ENCODE measurements around the gene RPS6KL1.

RPS6KL1 gene

GRCh38 chr14:74922752-74923401 is at the start of gene RPS6KL1:
Gene RPS6KL1, minus strand, starts transcription at chr14:74923260. Its CDS starts 1,719 bp downstream, at chr14:74921541.
- DNase-seq = peak; percentile 75

- no peak for DNase-seq
Measured at GRCh38 chr14:74968811-74969210, 45.8 kb upstream of the RPS6KL1 start.

- DNase-seq = no peak
Measured at GRCh38 chr14:74965486-74966153, 42.6 kb upstream of the RPS6KL1 start.

- no peak for DNase-seq
Measured at GRCh38 chr14:74964787-74965485, 41.9 kb upstream of the RPS6KL1 start.

- DNase-seq = no peak
Measured at GRCh38 chr14:74963705-74964271, 40.7 kb upstream of the RPS6KL1 start.

- no peak for DNase-seq
Measured at GRCh38 chr14:74963178-74963704, 40.2 kb upstream of the RPS6KL1 start.

- no peak for DNase-seq
Measured at GRCh38 chr14:74962493-74962892, 39.4 kb upstream of the RPS6KL1 start.

GRCh38 chr14:74962046-74962445 is 39.0 kb upstream of the RPS6KL1 start:
- DNase-seq = no peak

- no peak for DNase-seq
Measured at GRCh38 chr14:74961238-74961911, 38.3 kb upstream of the RPS6KL1 start.

GRCh38 chr14:74960736-74961135 is 37.7 kb upstream of the RPS6KL1 start:
- no peak for DNase-seq

GRCh38 chr14:74959596-74960180 is 36.6 kb upstream of the RPS6KL1 start:
- DNase-seq = no peak

GRCh38 chr14:74956280-74957072 is 33.4 kb upstream of the RPS6KL1 start:
- DNase-seq = no peak

- DNase-seq = no peak
Measured at GRCh38 chr14:74956027-74956279, 32.9 kb upstream of the RPS6KL1 start.

GRCh38 chr14:74955229-74956026 is 32.4 kb upstream of the RPS6KL1 start, which contains the start of gene PGF:
Gene PGF, minus strand, starts transcription at chr14:74955597. Its CDS starts 355 bp downstream, at chr14:74955242.
- DNase-seq = no peak

- DNase-seq = no peak
Measured at GRCh38 chr14:74954947-74955228, 31.8 kb upstream of the RPS6KL1 start.

GRCh38 chr14:74954232-74954946 is 31.3 kb upstream of the RPS6KL1 start:
- peak; percentile 42 for DNase-seq

GRCh38 chr14:74953686-74954085 is 30.6 kb upstream of the RPS6KL1 start:
- no peak for DNase-seq

- DNase-seq = no peak
Measured at GRCh38 chr14:74952697-74953484, 29.8 kb upstream of the RPS6KL1 start.

GRCh38 chr14:74952180-74952665 is 29.2 kb upstream of the RPS6KL1 start:
- DNase-seq = no peak

Data from NCI-H524 treated with DMSO at 0.1 percent for 48 hours (cell line).